Calu3 (cell line): ENCODE data around the gene INSL3. TPM values are rescaled to one million over a fixed set of nuclear protein-coding genes. Genes with fewer than 3 reads are reported as not detected.

Source experiments
- BruUV-seq: library from RNA; stranded (reverse); fragments of 400-500 nt; replicated peaks from 2 replicates; lab custom pipeline; 2021; lab: Mats Ljungman, UMichigan
- CTCF ChIA-PET: fragments of 300-600 bp; sonication (Branson Sonifier 250); formaldehyde crosslinking; loops from one replicate; lab custom pipeline; 2022; ENCODE audit warnings: antibody characterized with exemption; lab: Charles Lee
- DNase-seq: peaks from one replicate; pipeline ENCODE4 v3.0.0; 2022
- H3K27ac Mint-ChIP-seq: one replicate; pipeline ENCODE4 v1.8.0; 2022; ENCODE audit warnings: mixed read lengths; ENCODE audit not compliant: unreplicated experiment
- H3K27me3 Mint-ChIP-seq: one replicate; pipeline ENCODE4 v1.8.0; 2022; ENCODE audit warnings: mixed read lengths; ENCODE audit not compliant: unreplicated experiment
- H3K36me3 Mint-ChIP-seq: one replicate; pipeline ENCODE4 v1.8.0; 2022; ENCODE audit warnings: mild to moderate bottlenecking, moderate library complexity, mixed read lengths; ENCODE audit not compliant: insufficient read depth, unreplicated experiment
- H3K4me1 Mint-ChIP-seq: one replicate; pipeline ENCODE4 v1.8.0; 2022; ENCODE audit warnings: mild to moderate bottlenecking, low read depth, mixed read lengths; ENCODE audit not compliant: unreplicated experiment
- H3K4me3 Mint-ChIP-seq: one replicate; pipeline ENCODE4 v1.8.0; 2022; ENCODE audit warnings: mild to moderate bottlenecking, low read depth, moderate library complexity, mixed read lengths; ENCODE audit not compliant: unreplicated experiment
- H3K9me3 Mint-ChIP-seq: one replicate; pipeline ENCODE4 v1.8.0; 2022; ENCODE audit warnings: low read depth, mixed read lengths; ENCODE audit not compliant: unreplicated experiment
- CTCF ChIP-seq: fragments of 200-600 bp; IDR thresholded peaks from one replicate; pipeline ENCODE4 v1.8.0; 2022; ENCODE audit warnings: antibody characterized with exemption; ENCODE audit not compliant: unreplicated experiment
- intact Hi-C: fragments of 100-400 bp; cut with micrococcal nuclease; formaldehyde crosslinking; loops from one replicate; pipeline ENCODE4 v1.10.0; 2022; ENCODE audit not compliant: unreplicated experiment
- total RNA-seq: library from RNA; stranded (reverse); gene quantifications from 2 replicates; pipeline ENCODE4 v1.2.3, GENCODE V29; 2022

The INSL3 gene
- total RNA-seq, 1 experiment from 2014 or later, result not detected

- Mint-ChIP-seq H3K27me3 (no peaks in the 10 kb centered on the region), H3K36me3 (no peaks in the 10 kb centered on the region), H3K27ac (no peak overlapping the region), H3K4me3 (peak overlapping the region; percentile 55), H3K4me1 (peaks cover 8% of the 10 kb centered on the region), H3K9me3 (no peaks in the 10 kb centered on the region)
- DNase-seq, result peak; percentile 89
- BruUV-seq, result no TSS peak
- CTCF ChIA-PET, result interaction anchor here (0.5 to 1.6 kb wide), 21 partner anchors 10 to 1425 kb away, joined by 3 to 14 read pairs (median 4); partner anchors contain the start of genes FCHO1 and RPL18A
- intact Hi-C loops, result loop anchor here (5.0 kb wide), 1 partner anchor 314 kb away; no protein-coding TSS in a partner anchor
- peak; percentile 70 for TF ChIP-seq CTCF
These were observed 54.7 kb downstream of the INSL3 start for GRCh38 chr19:17766543-17767131.

Other genes with a start within 250 kb of the INSL3 start
- 0.28 and 3.8 TPM in 2 replicates for gene UNC13A, start 133.2 kb downstream of the INSL3 start, total RNA-seq
- 57.1 and 59.5 TPM in 2 replicates for gene MAP1S, start 102.0 kb downstream of the INSL3 start, total RNA-seq
- 0.61 and 1.3 TPM in 2 replicates for gene FCHO1, start 70.0 kb downstream of the INSL3 start, total RNA-seq
- gene B3GNT3, start 26.4 kb downstream of the INSL3 start, total RNA-seq, result 75.1 and 121 TPM in 2 replicates
- not detected in 2 replicates for gene JAK3, start 26.5 kb upstream of the INSL3 start, total RNA-seq
- gene RPL18A, start 38.4 kb upstream of the INSL3 start, total RNA-seq, result 955 and 1,054 TPM in 2 replicates
- not detected in 2 replicates for gene SLC5A5, start 50.4 kb upstream of the INSL3 start, total RNA-seq
- gene CCDC124, start 111.5 kb upstream of the INSL3 start, total RNA-seq, result 51.1 and 53.4 TPM in 2 replicates
- gene KCNN1, start 145.6 kb upstream of the INSL3 start, total RNA-seq, result not detected in 2 replicates
- gene ARRDC2, start 186.7 kb upstream of the INSL3 start, total RNA-seq, result 15.8 and 23.0 TPM in 2 replicates